Hematopoietic multipotent progenitor cell treated with erythropoietin and hydrocortisone succinate and interleukin-3 and kit ligand, for 4 days (in vitro differentiated cells): ENCODE data around the gene MYBPHL.
"Not testable (repeated sequence)": the region's sequence is repeated elsewhere in the genome, so short reads cannot be mapped to it uniquely, and the experiment has no call there.

Source experiments
- DNase-seq: peaks from one replicate; pipeline ENCODE4 v3.0.0-alpha.2; 2015

Gene MYBPHL

GRCh38 chr1:109304226-109304920 is 2.4 kb downstream of the MYBPHL start:
- no peak for DNase-seq

GRCh38 chr1:109301874-109302273 is 4.9 kb downstream of the MYBPHL start:
- no peak for DNase-seq

- DNase-seq: no peak
Observed at GRCh38 chr1:109300650-109301151, 6.1 kb downstream of the MYBPHL start.

- no peak for DNase-seq
Observed at GRCh38 chr1:109299558-109300343, 7.1 kb downstream of the MYBPHL start.

GRCh38 chr1:109298666-109299557 is 7.9 kb downstream of the MYBPHL start:
- DNase-seq: no peak

GRCh38 chr1:109296782-109297181 is 10.0 kb downstream of the MYBPHL start:
- DNase-seq: no peak

- no peak for DNase-seq
Observed at GRCh38 chr1:109295712-109296415, 10.9 kb downstream of the MYBPHL start.

GRCh38 chr1:109294481-109294880 is 12.3 kb downstream of the MYBPHL start:
- no peak for DNase-seq

GRCh38 chr1:109293026-109293425 is 13.8 kb downstream of the MYBPHL start:
- DNase-seq: no peak

- no peak for DNase-seq
Observed at GRCh38 chr1:109292364-109292763, 14.4 kb downstream of the MYBPHL start.

- DNase-seq: peak; percentile 64
Observed at GRCh38 chr1:109290998-109291397, 15.8 kb downstream of the MYBPHL start.

- no peak for DNase-seq
Observed at GRCh38 chr1:109290137-109290536, 16.7 kb downstream of the MYBPHL start.

- DNase-seq: not testable (repeated sequence)
Observed at GRCh38 chr1:109286762-109287161, 20.0 kb downstream of the MYBPHL start.

- DNase-seq: no peak
Observed at GRCh38 chr1:109283748-109284600, 22.8 kb downstream of the MYBPHL start.

GRCh38 chr1:109282952-109283747 is 23.7 kb downstream of the MYBPHL start, which contains the start of gene PSRC1:
PSRC1 (minus strand) TSS chr1:109283145.
- DNase-seq: peak; percentile 96

- DNase-seq: no peak
Observed at GRCh38 chr1:109282497-109282951, 24.3 kb downstream of the MYBPHL start.

- peak; percentile 57 for DNase-seq
Observed at GRCh38 chr1:109281680-109282496, 24.9 kb downstream of the MYBPHL start.

- DNase-seq: no peak
Observed at GRCh38 chr1:109280862-109281261, 25.9 kb downstream of the MYBPHL start.

GRCh38 chr1:109279615-109280278 is 27.1 kb downstream of the MYBPHL start:
- DNase-seq: no peak
